ENCODE data around the gene ALDH1L1.

Gene ALDH1L1

DNA sequence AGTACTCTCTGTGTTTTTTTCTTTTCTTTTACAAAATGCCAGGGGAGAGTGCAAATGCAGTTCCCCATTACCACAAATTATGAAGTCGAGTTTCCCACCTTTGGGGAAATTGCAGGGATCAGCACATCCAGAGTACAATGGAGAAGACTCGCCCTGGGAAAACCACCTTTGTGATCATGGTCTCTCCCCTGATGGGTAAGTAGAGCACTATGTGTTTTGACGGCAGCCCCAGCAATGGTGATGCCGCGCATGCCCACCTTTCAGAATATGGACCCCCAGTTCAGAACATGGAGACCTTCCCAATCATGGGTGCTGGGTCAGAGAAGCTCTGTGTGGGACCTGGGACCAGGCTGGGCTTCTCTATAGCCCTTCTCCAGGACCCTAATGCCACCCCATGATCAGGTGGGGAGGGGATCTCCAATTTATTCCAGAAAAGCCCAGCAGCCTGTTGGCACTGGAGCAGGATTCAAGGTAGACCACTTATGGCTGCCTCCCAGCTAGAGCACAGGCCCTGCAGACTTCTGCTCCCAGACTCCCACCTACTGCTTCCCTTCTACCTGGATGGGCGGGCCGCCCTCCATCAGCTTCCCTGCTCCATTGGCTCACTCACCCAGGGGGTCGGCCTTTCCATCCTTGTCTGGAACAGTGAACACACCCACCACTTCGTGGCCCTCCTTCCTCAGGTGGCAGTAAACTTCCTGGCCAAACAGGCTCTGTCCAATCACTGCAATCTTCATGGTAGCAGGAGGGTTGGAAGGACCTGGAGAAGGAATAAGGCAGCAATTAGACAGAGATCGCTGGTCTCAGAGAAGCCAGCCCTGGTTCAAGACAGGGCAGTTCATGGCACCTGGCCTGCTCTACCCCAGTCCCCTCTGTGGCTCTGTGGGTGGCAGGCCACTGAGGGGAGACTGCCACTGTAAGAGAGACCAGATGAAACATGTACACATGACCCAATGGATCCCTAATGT, 19.9 kb downstream of the ALDH1L1 start:
- DNase-seq (ENCODE audit: low read depth), result no peak
- H3K4me3 ChIP-seq (ENCODE audit: low read length), result no peak overlapping the region
- TF ChIP-seq, protein P1, sequence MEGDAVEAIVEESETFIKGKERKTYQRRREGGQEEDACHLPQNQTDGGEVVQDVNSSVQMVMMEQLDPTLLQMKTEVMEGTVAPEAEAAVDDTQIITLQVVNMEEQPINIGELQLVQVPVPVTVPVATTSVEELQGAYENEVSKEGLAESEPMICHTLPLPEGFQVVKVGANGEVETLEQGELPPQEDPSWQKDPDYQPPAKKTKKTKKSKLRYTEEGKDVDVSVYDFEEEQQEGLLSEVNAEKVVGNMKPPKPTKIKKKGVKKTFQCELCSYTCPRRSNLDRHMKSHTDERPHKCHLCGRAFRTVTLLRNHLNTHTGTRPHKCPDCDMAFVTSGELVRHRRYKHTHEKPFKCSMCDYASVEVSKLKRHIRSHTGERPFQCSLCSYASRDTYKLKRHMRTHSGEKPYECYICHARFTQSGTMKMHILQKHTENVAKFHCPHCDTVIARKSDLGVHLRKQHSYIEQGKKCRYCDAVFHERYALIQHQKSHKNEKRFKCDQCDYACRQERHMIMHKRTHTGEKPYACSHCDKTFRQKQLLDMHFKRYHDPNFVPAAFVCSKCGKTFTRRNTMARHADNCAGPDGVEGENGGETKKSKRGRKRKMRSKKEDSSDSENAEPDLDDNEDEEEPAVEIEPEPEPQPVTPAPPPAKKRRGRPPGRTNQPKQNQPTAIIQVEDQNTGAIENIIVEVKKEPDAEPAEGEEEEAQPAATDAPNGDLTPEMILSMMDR (conservative IDR thresholded peaks at IDR 0.05; ENCODE audit: low read depth, low read length), result no peak

DNA sequence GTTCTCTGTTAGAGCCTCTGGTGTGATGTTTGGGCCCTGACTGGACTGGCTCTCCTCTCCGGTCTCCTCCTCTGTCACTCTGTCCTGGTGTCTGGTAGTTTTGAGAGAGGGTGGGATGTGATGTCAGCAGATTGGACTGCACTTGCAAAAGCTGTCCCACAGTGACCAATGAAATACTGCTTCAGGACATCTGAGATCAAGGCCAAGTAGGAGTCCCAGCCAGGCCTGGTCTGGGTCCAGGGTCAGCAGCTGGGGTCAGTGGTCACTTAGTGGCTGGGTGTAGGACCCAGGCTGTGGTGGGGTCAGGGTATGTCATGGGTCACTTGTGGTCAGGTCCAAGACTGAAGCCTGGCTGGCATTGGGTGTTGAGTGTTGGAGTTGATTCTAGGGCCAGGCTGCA, 20.9 kb downstream of the ALDH1L1 start:
- DNase-seq (ENCODE audit: low read depth), result no peak

DNA sequence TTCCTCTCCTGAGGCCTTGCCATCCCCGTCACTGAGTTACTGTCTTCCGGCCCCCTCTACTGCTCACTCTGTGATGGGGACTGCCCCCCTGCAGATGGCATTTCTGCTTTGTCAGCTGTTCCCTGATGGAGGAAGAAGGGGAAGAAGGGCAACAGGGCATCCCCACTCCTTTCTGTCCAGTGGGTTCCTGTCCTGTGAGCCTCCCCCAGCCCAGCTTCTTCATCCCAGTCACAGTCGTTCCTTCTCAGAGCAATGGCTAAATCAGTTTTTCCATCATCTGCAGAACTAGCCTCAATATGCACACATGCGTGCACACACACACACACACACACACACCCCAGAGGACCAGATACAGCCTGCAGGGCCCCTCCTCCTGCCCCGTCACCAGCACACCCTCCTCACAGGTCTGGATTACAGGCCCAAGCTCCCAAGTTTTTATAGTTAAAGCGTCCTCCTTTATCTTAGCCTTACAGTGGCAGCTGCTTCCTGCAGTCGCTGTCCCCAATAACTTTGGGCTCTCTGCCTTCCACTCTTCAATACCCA, 21.4 kb downstream of the ALDH1L1 start:
- no peak for DNase-seq (ENCODE audit: low read depth)
- TF ChIP-seq, protein P1 (conservative IDR thresholded peaks at IDR 0.05; ENCODE audit: low read depth, low read length), result no peak
- no peak overlapping the region for H3K4me3 ChIP-seq (ENCODE audit: low read length)

More for the DNA sequence above, 20.9 kb downstream of the ALDH1L1 start:
- TF ChIP-seq, protein P1 (conservative IDR thresholded peaks at IDR 0.05; ENCODE audit: low read depth, low read length), result no peak
- H3K4me3 ChIP-seq (ENCODE audit: low read length), result no peak overlapping the region

DNA sequence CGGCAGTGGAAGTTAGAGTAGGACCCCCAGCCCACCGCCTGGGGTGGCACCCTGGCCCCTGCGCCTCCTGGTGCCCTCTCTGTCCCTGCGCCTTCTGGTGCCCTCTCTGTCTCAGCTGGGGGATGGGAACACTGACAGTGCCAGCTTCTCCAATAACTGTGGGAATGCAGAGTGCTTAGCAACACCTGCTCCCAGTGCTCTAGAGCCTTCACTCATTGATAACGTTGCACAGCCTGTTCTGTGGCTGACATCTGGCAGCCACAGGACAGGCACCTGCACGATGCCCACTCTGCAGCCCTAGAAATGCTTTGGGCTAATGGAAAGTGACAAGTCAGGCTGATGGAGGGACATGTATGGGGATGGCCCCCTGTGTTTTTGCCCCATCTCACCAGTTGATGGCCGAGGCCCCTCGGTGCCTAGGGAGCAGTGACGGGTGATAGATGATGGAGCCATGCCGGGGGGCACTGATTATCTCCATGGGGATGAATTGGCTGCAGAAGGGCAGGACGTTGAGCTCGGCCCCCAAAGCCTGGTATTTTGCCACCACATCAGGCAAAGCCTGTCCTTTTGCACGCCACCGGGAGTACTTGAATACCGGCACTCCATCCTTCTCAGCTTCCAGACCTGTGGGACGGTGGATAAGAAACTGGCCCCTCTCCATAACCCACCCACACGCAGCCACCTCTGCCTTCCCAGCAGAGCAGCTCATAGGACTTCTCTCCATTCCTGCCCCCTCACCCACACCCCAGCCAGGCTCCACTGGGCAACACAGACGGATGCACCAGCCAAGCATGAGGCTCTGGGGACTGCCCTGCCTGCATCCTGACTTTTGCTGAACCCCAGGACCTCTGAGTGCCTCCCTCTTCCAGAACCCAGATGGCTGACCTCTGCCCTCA, 22.1 kb downstream of the ALDH1L1 start:
- no peak overlapping the region for H3K4me3 ChIP-seq (ENCODE audit: low read length)
- TF ChIP-seq, protein P1 (conservative IDR thresholded peaks at IDR 0.05; ENCODE audit: low read depth, low read length), result no peak
- no peak for DNase-seq (ENCODE audit: low read depth)

DNA sequence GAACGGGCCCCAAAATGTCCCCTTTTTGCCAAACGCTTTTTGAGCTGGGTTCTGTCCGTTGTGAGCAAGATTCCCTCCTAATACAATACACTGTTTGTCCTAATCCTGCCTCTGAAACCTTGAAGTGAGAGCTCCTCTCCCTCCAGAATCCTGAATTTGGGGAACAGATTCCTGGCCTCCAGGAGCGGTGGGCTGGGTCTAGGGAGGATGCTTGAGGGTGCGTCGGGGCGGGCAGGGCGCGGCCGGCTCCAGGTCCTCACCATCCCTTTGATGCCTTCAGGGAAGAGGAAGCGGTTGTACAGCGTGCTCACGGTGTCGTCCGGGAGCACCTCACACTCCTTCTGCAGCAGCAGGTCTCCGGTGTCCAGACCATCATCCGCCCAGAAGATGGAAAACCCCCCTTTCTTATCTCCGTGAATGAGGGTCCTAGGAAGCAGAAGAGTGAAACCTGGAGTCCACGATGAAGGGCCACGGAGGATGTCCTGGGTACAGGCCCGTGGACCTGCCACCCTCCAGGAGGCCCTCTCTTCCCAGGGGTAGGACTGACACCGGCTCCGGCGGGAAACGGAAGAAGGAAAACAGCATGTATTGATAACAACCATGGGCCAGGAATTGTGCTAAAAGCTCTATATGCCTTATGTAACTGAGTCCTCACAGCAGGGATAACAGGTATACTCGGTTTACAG, 23.2 kb downstream of the ALDH1L1 start:
- TF ChIP-seq, protein P1 (conservative IDR thresholded peaks at IDR 0.05; ENCODE audit: low read depth, low read length), result no peak
- no peak overlapping the region for H3K4me3 ChIP-seq (ENCODE audit: low read length)
- DNase-seq (ENCODE audit: low read depth), result no peak

DNA sequence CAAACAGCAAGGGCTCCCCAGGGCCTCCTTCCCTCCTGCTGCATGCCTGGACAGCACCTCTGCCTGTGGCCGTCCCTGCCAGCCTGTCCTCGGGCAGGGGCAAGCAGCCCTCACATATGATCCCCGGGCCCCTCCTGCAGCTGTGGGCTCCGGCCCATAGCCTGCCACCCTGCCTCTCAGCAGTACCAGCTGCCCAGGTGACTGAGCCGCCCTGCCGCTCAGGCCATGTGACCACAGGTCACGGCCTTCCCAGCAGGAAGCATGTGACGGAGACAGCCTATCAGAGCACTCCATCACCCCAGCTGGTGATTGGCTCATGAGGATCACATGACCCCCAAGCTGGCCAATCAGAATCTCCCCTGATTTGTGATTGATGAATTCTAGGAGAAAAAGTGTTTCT, 23.9 kb downstream of the ALDH1L1 start:
- TF ChIP-seq, protein P1 (conservative IDR thresholded peaks at IDR 0.05; ENCODE audit: low read depth, low read length), result no peak
- no peak for DNase-seq (ENCODE audit: low read depth)
- no peak overlapping the region for H3K4me3 ChIP-seq (ENCODE audit: low read length)

Measured in retinal pigment epithelial cell (primary cell).